SK-N-SH treated with all-trans-retinoic acid at 6 μM for 48 hours (cell line): Measurements from ENCODE around the gene FAM171A2.

Experiments
- ARNTL ChIP-seq: fragments of 450-650 bp; formaldehyde crosslinking; IDR thresholded peaks from 2 replicates; pipeline ENCODE4 v1.5.0; 2020; ENCODE audit warnings: low read depth, mild to moderate bottlenecking, moderate library complexity, borderline replicate concordance
- CSDC2 ChIP-seq: fragments of 250-450 bp; sonication (Bioruptor Pico); IDR thresholded peaks from 2 replicates; pipeline ENCODE4 v1.5.0; 2020; ENCODE audit warnings: mild to moderate bottlenecking, moderate library complexity
- ISL1 ChIP-seq: fragments of 250-450 bp; sonication (Bioruptor Pico); IDR thresholded peaks from 2 replicates; pipeline ENCODE4 v2.1.2; 2022; ENCODE audit warnings: mild to moderate bottlenecking, moderate library complexity
- OSR1 ChIP-seq: fragments of 250-450 bp; sonication (Bioruptor Pico); IDR thresholded peaks from 2 replicates; pipeline ENCODE4 v1.8.0; 2022; ENCODE audit warnings: moderate library complexity, mild to moderate bottlenecking, inconsistent platforms
- PPARA ChIP-seq: fragments of 250-450 bp; sonication (Bioruptor Pico); IDR thresholded peaks from 2 replicates; pipeline ENCODE4 v1.5.0; 2020; ENCODE audit warnings: mild to moderate bottlenecking, borderline replicate concordance
- RARB ChIP-seq: fragments of 250-450 bp; sonication (Bioruptor Pico); IDR thresholded peaks from 2 replicates; pipeline ENCODE4 v1.8.0; 2021; ENCODE audit warnings: mild to moderate bottlenecking, moderate library complexity
- SNAI2 ChIP-seq: fragments of 250-450 bp; sonication (Bioruptor Pico); IDR thresholded peaks from 2 replicates; pipeline ENCODE4 v1.5.0; 2020; ENCODE audit warnings: mild to moderate bottlenecking, moderate library complexity
- TCF4 ChIP-seq: fragments of 250-450 bp; sonication (Bioruptor Pico); IDR thresholded peaks from 2 replicates; pipeline ENCODE4 v1.8.0; 2021; ENCODE audit warnings: mild to moderate bottlenecking, moderate library complexity, borderline replicate concordance
- ZFP30 ChIP-seq: fragments of 450-650 bp; formaldehyde crosslinking; IDR thresholded peaks from 2 replicates; pipeline ENCODE4 v1.5.0; 2022; ENCODE audit warnings: mild to moderate bottlenecking, moderate library complexity
- ZNF565 ChIP-seq: fragments of 450-650 bp; formaldehyde crosslinking; conservative IDR thresholded peaks from 2 replicates; pipeline ENCODE4 v1.5.0; 2020; ENCODE audit warnings: low read depth, mild to moderate bottlenecking, moderate library complexity
- ZNF70 ChIP-seq: fragments of 450-650 bp; formaldehyde crosslinking; IDR thresholded peaks from 2 replicates; pipeline ENCODE4 v1.5.0; 2020; ENCODE audit warnings: mild to moderate bottlenecking, moderate library complexity
- ZNF8 ChIP-seq: fragments of 450-650 bp; formaldehyde crosslinking; IDR thresholded peaks from 2 replicates; pipeline ENCODE4 v1.5.0; 2020; ENCODE audit warnings: mild to moderate bottlenecking, moderate library complexity
- TF ChIP-seq, protein P1 (sequence below): fragments of 250-450 bp; sonication (Bioruptor Pico); IDR thresholded peaks from 2 replicates; pipeline ENCODE4 v1.5.1; 2020; ENCODE audit warnings: low read depth, mild to moderate bottlenecking, moderate library complexity
- TF ChIP-seq, protein P2 (sequence below): fragments of 250-450 bp; sonication (Bioruptor Pico); IDR thresholded peaks from 2 replicates; pipeline ENCODE4 v1.8.0; 2020; ENCODE audit warnings: mild to moderate bottlenecking, moderate library complexity, borderline replicate concordance

DNA sequence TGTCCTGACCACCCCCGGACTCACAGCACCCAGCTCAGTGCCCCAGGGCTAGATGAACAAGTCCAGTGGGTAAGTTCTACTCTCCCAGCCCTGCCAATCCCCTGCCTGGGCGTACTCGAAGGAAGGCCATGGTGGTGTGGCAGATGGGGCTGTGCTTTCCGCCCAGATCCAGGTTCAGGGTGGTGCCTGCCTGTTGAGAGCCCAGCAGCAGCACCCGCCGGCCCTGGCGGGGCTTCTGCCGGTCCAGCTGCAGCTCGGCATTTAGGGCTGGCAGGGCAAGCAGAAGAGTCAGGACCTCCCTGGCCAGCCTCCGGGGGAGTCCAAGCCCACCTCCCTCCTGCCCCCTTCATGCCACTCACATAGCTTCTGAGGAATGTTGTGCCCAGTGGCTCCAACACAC lies 16.2 kb upstream of the FAM171A2 start:
- TF ChIP-seq ZNF565 (CRISPR knock-in tag) (no peak), CSDC2 (CRISPR knock-in tag) (no peak), ZNF70 (CRISPR knock-in tag) (no peak), ISL1 (no peak), PPARA (no peak), RARB (CRISPR knock-in tag) (no peak), ZNF8 (CRISPR knock-in tag) (no peak), ZFP30 (no peak), ARNTL (CRISPR knock-in tag) (no peak), OSR1 (no peak), SNAI2 (CRISPR knock-in tag) (no peak), TCF4 (CRISPR knock-in tag) (no peak)
- TF ChIP-seq, protein P1, sequence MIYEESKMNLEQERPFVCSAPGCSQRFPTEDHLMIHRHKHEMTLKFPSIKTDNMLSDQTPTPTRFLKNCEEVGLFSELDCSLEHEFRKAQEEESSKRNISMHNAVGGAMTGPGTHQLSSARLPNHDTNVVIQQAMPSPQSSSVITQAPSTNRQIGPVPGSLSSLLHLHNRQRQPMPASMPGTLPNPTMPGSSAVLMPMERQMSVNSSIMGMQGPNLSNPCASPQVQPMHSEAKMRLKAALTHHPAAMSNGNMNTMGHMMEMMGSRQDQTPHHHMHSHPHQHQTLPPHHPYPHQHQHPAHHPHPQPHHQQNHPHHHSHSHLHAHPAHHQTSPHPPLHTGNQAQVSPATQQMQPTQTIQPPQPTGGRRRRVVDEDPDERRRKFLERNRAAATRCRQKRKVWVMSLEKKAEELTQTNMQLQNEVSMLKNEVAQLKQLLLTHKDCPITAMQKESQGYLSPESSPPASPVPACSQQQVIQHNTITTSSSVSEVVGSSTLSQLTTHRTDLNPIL (CRISPR knock-in tag): no peak
- TF ChIP-seq, protein P2, sequence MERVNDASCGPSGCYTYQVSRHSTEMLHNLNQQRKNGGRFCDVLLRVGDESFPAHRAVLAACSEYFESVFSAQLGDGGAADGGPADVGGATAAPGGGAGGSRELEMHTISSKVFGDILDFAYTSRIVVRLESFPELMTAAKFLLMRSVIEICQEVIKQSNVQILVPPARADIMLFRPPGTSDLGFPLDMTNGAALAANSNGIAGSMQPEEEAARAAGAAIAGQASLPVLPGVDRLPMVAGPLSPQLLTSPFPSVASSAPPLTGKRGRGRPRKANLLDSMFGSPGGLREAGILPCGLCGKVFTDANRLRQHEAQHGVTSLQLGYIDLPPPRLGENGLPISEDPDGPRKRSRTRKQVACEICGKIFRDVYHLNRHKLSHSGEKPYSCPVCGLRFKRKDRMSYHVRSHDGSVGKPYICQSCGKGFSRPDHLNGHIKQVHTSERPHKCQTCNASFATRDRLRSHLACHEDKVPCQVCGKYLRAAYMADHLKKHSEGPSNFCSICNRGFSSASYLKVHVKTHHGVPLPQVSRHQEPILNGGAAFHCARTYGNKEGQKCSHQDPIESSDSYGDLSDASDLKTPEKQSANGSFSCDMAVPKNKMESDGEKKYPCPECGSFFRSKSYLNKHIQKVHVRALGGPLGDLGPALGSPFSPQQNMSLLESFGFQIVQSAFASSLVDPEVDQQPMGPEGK (CRISPR knock-in tag): no peak
